NB4 (cell line): ENCODE data around the gene FSD1.

Experiments
- CTCF ChIP-seq: IDR thresholded peaks from one replicate; pipeline ENCODE4 v1.5.1; 2012; ENCODE audit warnings: low read depth, low read length
- MYC ChIP-seq: IDR thresholded peaks from 2 replicates; pipeline ENCODE4 v1.6.1; 2011; ENCODE audit warnings: low read depth, low read length
- POLR2A ChIP-seq: IDR thresholded peaks from 2 replicates; pipeline ENCODE4 v1.6.1; 2011; ENCODE audit warnings: mild to moderate bottlenecking; ENCODE audit not compliant: insufficient read length; ENCODE audit errors: extremely low read depth
- TF ChIP-seq, protein P1 (sequence below): IDR thresholded peaks from 2 replicates; pipeline ENCODE4 v1.6.1; 2011; ENCODE audit warnings: low read depth, low read length

DNA sequence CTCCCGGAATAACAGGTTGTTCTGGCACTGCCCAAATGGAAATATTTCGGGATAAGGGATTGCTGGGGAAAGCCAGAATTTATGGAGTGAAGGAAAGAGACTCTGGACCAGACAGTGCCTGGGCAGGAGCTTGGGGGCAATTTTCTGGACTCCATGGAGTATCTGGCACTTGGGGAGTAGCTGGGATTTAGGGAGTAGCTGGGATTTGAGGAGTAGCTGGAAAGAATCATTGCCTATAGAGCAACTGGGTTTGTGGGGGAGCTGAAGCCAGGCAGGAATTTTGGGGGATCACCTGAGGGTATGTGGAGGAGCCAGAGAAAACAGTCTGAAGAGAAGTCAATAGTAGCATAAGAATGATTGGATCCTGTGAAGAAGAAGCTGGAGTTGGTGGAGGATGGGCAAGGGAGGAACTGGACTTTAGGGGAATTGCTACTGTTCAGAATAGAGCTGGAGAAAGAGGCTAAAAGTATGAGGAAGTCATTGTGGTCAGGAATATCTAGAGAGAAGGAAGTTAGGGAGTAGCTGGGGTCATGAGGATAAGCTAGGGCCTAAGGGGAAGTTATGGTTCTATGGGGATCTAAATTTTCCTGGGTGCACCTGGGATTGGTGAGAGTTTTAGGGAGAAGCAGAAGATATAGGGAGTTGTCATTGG, 14.8 kb downstream of the FSD1 start:
- TF ChIP-seq CTCF = no peak
- no peak for TF ChIP-seq POLR2A
- TF ChIP-seq, protein P1, sequence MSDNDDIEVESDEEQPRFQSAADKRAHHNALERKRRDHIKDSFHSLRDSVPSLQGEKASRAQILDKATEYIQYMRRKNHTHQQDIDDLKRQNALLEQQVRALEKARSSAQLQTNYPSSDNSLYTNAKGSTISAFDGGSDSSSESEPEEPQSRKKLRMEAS = no peak
- TF ChIP-seq MYC = no peak
